ENCODE results near the gene HHLA2.
"Not testable (repeated sequence)": the region's sequence is repeated elsewhere in the genome, so short reads cannot be mapped to it uniquely, and the experiment has no call there.

Gene HHLA2

DNA sequence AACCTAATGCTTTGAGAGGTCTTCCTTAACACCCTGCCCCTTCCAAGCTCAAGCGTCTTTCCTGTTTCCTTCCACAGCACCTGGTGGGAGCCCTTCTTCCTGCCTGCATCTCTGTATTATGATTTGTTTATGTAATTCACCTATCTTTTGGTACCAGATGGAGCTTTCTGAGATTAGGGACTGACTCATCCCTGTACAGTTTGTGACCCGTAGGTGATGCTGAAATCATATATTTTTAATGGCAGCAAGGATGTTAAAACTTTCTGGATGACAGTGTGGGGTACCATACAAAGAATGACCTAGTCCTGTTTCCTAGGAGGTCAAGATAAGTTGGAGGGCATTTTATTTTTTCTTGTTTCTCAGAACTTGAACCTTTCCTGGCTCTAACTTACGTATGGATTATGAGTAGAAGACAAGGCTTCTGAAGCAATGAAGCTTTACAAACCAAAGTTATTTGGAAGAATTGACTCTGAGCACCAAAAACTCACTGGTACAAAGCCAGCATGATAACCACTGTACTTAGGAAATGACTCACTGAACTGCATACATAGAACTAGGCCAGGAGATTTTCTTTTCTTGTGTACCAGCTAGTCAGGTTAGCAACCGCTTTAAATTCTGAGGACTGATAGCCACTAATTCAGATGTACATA, 46.6 kb downstream of the HHLA2 start:
- DNase-seq (ENCODE audit: low spot score), result no peak

DNA sequence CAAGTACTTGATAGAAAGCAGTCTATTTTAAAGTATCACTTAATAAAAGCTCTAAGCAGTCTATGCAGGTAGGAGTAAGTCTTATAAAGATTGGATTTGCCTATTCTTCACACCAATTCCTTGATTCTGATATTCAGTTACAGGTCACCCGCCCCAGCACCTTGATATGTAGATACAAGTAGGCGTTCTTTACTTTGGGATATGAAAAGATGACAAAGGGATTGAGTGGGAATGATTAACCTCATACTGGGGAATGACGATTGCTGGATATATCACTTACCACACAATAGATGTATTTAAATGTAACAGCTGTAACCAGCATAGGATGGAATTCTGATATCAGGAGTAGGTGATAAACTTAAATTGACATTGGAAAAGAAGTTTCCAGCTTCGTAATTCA, 47.1 kb downstream of the HHLA2 start:
- DNase-seq (ENCODE audit: low spot score), result no peak

DNA sequence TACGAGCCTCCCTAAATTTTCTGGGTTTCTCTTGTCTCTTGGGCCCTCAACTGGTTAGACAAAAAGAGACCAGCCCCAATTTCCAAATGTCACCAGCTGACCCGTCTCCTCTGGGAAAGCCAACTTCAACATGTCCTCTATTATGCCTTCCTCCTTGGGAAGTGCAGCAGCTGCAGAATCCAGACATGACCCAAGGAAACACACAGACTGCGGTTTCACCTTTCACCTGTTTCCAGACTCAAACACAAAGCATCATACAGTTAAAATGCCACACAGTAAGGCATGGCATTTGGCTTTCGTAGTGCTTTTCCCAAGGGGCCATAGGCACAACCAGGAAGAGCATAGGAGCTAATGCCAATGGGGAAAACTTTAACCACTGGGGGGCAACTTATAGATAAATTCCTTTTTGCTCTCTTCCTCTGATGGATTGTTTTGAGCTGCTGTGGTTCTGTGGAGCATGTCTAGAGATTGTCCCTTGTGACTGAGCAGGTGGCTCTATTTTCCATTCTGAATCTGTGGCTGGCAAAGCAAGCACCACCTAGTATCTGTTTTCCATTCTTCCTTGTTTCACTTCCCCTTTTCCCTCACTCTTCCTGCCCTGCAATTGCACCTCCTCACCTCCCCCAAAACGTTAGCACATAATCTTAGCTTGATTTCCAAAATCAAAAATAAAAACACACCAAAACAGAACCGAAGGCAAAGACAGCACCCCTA, 49.3 kb downstream of the HHLA2 start:
- no peak for DNase-seq (ENCODE audit: low spot score)

DNA sequence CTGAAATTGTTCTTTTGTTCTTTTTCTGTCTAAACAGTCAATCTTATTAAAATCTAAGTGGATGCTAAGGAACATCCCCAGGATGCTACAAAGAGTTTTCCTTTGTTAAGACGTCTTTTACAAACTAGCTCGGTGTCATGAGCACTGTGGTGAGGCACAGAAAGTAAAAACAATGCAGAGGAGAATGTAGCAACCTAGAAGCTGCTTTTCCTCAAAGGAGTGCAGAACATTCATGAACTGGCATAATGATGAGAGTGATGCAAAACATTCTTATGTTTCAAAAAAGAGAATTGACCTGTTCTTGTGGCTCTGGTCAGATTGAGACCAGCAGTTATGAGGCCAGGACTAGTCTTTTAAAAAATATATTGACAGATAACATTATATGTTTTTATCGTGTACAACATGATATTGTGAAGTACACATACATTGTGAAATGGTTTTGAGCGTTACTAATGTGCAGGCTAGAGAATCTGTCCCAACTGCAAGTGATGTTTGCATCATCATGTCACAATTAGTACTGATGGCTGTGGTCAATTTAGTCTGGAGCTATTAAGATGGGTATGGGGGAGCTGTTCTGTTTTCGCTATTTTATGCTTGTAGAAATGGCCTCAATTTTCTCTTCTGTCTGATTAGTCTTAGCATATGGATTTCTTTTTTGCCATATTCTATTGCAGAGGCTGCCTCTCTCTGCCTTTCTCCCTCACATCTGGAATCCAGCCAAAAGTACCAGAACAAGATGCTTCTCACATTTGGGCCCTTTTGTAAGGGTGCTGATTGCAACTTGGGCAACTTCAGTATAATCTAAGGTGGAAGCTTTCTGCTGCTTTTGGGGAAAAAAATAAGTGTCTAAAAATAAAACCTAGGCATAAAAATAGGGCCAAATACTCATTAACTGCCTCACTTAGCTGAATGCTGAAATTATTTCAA, 50.2 kb downstream of the HHLA2 start:
- no peak for DNase-seq (ENCODE audit: low spot score)

DNA sequence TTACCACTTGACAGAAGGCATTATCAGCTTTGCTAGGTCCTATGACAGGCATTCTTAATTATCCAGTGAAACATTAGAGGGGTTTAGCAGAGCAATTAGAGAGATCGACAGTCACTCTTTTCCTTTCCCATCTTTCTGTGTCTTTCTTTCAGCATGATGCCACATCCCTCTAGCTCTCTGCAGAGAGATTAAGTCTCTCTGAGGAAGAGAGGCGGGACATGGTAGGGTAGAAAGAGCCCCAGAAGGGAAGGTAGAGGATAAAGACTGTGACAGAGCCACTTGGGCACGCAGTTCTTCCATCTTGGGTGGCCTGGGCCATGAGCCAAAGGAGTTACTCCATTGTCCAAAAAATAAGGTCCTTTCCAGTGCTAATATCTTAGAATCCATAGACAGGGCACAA, 55.8 kb downstream of the HHLA2 start:
- DNase-seq (ENCODE audit: low spot score), result no peak

DNA sequence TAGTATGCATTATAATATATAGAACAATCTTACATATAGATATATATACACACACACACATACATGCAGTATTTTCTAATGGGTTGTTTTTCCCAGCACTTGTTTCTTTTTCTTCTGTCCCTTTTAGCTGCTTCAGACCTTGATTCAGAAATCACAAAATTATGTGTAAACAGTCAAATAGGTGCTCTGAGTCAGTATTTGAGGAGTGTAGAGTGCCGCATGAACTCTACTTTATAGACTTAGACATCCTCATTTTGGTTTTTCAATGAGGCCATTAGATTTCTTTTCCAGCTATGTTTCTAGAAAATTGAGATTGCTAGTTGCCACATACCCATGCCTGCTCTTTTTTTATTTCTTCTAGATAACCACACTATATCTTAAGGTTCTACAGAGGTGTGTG, 58.2 kb downstream of the HHLA2 start:
- no peak for DNase-seq (ENCODE audit: low spot score)

DNA sequence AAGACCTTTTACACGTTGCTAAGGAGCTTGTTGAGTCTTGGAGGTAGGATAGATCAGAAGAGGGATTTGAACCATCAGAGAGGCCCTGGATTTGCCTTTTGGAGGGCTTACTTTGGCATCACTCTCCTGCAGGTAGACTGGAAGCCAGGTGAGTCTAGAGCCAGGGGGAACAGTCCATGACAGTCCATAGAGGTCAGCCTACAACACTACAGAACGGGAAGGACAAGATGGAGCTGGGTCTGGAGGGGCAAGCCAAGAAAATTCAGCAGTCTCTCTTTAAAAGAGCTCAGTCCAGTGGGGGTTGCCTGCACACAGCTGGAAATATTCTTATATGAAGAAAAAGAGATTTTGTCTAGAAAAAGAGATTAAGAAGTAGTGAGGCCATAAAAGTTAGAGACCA, 60.7 kb downstream of the HHLA2 start:
- no peak for DNase-seq (ENCODE audit: low spot score)

DNA sequence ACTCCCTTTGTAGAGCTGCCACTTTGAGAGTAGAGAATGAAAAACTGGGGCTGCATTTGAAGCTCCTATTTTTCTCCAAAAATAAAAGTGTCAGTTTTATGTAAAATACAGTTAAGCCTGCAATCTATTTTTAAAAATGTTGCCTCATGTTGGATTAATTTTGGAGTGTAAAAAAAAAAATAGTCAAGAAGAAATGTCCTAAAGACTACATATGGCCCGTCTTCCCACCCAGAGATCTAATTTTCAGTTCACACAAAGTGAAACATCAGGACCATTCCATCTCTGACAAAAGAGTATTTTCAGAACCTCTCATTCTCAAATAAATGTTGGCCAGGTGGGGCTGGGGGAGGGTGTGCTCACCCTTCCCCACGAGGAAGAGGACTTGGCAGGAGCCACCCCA, 62.7 kb downstream of the HHLA2 start:
- DNase-seq (ENCODE audit: low spot score), result no peak

DNA sequence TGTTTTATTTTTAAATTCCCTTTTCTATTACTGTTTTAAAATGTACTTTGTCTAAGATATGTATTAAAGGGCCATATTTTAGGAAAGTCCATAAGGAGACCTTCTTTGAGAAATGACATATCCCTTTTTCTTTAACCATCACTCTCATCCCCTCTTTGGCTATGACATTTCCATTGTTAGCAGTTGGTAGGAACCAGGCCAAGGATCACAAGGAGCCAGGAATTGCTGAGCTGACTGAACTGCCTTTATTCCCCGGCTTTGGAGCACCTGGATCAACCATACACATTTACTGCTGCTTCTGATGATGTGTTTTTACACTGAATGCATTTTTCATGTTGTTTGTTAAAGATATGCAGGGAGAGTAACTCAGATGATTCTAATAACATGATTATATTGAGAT, 79.7 kb downstream of the HHLA2 start:
- DNase-seq (ENCODE audit: low spot score), result no peak

DNA sequence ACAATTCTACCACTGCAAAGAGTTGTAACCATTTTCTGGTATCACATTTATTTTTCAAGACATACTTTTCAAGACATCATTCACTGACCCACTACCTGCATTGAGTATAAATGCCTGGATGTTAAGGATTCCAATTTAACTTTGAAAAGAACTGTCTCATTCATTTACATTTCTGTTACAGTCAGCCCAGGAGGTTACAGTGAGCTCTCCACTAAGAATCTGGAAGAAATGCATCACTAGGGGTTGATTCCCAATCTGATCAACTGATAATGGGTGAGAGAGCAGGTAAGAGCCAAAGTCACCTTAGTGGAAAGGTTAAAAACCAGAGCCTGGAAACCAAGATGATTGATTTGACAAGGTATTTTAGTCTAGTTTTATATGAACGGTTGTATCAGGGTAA, 81.0 kb downstream of the HHLA2 start:
- DNase-seq (ENCODE audit: low spot score), result no peak

DNA sequence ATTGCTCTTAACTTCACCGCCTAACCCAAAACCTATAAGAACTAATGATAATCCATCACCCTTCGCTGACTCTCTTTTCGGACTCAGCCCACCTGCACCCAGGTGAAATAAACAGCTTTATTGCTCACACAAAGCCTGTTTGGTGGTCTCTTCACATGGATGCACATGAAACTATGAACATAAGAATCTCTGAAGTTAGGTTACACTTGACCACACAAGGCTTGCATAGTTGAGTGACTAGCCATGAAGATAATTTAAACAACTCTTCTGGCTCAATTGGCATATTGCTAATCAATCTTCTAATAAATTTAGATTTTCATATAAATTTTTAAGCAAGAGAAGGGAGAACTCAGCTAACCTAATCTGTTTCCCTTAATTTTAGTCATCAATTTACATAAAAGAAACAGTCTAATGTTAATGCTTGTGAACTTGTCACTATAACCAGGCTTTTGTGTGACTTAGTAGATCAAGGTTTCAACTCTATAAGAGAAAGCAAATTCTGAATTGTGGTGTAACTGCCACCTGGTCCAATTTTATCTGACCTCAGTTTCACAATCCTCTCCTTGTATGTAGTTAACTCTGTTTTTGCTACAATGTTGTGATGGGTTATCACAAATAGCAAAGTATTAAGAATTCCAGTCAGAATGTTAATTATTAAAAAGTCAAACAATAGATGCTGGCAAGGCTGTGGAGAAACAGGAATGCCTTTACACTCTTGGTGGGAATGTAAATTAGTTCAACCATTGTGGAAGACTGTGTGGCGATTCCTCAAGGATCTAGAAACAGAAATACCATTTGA, 82.0 kb downstream of the HHLA2 start:
- DNase-seq (ENCODE audit: low spot score), result no peak

DNA sequence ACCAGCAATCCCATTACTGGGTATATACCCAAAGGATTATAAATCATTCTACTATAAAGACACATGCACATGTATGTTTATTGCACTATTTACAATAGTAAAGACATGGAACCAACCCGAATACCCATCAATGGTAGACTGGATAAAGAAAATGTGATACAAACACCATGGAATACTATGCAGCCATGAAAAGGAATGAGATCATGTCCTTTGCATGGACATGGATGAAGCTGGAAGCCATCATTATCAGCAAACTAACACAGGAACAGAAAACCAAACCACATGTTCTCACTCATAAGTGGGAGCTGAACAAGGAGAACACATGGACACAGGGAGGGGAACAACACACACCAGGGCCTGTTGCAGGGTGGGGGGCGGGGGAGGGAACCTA, 82.6 kb downstream of the HHLA2 start:
- not testable (repeated sequence) for DNase-seq (ENCODE audit: low spot score)

DNA sequence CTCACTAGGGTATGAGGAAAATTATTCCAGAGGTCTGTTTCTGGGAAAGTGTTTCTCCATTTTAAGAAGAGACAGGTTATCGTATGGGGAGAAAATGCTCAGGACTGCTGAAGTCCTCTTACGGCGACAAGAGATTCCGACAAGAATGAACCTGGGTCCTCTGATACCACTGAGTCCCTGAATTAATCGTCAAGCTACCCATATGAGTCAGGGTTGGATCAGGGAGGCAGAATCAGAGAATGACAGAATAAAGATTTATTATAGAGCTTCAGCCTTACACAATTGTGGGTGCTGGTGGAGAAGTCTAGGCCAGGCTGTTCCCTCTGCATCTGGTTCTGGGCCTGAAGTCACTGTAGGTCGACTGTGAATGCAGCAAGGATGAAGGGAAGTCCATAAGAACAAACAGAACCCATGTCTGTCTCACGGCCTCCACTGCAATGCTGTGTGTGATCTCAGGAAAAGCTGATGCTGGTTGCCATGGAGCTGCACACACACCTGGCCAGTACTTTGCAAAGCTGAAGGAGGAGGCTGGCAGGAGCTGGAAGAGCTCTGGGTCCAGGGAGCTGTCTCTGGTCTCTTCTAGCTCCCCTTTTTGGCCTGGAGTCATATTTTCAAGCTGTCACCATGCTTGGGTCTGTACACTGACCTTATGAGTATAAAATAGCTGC, 83.9 kb downstream of the HHLA2 start:
- no peak for DNase-seq (ENCODE audit: low spot score)

DNA sequence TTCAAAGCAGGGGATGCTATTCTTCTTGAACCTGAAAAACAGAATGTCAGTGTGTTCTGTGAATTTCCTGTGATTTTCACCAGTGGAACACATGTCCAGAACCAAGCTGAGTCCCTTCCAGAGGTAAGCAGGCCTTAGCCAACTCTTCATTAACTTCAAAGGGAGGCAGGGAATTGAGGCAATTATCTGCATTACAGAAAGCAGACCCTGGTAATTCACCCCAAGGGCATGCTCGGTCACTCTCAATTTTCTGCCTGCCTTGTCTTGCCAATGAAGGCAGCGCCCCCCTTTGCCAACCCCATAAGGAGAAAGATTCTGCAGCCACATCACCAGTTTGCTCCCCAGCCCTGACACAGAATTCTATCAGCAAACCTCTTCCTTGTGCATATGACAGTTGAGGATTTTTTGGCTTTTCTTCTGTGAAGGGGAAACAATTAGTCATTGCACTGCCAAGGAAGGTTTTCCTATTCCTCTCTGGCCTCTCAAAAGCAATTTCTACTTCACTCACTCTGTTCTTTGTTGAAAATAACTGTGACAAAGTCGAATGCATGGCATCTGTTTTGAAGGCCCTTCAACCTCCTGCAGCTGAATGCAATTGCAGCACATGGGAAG, 85.3 kb downstream of the HHLA2 start:
- no peak for DNase-seq (ENCODE audit: low spot score)

DNA sequence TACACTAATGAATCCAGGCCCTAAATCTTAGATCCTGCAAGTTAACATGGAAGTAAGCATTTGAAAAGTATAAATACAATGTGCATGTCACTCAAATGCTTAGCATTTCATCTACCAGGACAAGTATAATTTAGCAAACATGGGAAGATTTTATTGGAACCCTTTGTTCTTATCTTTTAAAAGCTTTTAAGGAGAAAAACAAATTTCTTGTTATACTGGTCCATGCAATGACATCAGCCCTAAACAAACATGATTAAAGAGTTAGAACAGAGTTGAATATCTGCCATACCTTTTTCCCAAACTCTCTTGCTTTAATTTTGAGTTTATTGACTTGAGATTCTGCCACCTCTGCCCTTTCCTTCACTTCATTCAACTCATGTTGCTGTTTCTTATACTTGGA, 87.0 kb downstream of the HHLA2 start:
- DNase-seq (ENCODE audit: low spot score), result no peak

DNA sequence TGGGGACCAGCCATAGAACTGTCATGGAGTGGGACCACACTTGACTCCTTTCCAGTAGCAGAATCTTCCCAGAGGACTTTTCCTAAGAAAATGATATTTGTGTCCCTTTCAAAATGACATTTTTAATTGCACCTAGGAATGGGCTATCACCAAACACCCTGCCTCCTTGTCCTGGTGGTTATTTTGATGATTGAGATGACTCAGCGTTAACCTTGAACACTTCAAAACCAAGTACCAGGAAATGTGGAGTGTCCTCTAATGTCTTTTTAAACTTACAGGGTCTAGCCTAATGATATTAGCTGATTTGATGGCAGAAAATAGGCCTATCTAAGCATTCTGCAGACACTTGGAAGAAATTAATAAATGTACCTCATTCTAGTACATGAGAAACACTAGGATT, 90.7 kb downstream of the HHLA2 start:
- DNase-seq (ENCODE audit: low spot score), result no peak

DNA sequence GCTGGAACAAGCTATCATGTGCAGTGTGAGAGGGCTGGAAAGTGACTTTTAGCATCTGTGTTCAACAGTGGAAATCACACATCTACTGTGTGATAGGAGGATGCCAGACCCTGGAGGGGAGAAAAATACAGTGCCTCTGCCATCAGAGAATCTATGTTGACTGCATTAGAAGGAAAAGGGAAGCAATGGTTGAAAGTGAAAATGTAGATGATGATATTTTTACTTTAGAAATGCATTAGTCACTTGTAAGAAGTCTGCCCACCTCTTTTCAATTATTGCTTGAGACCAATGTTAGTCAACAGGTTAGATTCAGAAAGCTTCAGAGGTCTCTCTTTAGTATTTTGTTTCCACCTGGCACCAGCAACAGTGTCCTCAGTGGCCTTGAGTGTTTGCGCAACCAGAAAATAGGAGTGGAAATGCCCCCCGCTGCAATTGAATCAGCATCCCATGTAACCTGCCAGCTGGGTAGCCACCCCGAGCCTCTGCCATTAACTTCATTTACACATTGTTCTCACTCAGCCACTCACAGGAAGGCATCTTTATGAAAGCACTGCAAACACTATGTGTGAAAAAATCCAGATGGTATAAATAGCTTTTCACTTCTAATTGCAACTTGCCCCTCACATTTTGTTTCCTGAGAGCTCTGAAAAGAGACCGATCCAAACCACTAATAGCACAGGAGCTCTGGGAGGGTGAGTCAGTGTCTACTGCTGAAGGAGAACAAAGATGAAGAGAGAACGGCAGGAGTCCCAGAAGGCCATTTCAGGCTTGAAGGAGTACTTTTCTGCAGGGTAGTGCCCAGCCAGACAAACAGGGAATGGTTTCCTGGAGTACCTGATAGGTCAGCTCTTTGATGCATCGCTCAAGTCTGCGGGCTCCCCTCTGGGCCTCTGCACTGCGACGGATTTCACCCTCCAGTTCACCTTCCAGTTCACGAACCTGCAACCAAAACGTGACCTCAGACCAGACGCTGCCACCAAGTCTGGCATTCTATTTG, 92.1 kb downstream of the HHLA2 start:
- no peak for DNase-seq (ENCODE audit: low spot score)

DNA sequence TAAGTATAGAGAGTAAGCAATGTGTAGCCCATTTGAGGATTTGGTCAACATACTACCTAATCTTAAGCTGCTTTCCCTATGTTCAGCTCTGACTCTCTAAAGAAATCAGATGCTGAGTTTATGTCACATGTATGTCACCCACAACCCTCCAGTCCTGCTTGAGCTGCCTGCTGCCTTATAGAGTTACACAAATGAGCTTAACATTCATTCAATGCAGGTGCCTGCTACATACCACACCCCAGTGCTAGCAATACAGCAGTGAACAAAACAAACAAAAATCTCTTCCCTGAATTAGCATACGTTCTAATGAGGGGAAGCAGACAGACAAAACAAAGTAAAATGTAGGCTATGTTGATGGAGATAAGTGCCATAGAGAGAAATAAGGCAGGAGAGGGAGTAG, 93.0 kb downstream of the HHLA2 start:
- DNase-seq (ENCODE audit: low spot score), result no peak

DNA sequence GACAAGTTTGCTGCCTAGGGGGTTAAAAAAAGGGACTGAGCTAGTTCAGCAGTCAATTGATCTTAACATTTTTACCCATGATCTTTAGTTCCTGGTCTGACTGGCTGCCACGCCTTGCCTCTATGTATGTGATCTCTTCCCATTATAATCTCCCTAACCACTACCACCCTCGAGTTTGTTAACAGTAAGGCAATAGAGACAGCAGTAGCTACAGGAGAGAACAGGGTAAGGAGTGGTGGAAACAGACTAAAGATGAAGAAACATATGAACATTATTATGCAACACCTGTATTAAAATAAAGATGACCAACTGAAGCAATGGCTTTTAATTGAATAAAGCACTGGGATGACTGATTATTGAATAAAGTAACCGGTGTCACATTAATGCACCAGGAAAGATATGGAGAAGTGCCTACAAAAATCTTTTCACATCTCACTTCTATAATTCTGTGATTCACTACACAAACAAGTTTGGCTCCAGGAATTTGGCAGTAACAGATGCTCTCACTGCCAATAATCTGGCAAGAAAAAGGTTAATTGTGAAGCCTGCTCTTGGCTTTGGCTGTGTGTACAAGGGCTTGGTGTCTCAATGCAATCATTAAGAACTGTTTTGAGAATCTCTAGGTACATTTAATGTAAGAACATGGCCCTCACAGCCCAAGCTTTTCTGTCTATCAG, 95.7 kb downstream of the HHLA2 start:
- no peak for DNase-seq (ENCODE audit: low spot score)

Measured in germinal center (tissue), 1 donor.